GM23248 (cell line): Measurements from ENCODE around the gene SH3BP2.

Experiments
- EZH2 ChIP-seq: fragments of 200-600 bp; sonication (generic); IDR thresholded peaks from 2 replicates; pipeline ENCODE4 v1.6.1; 2018; ENCODE audit warnings: antibody characterized with exemption, mild to moderate bottlenecking; ENCODE audit not compliant: insufficient read depth, poor library complexity, severe bottlenecking
- EZH2phosphoT487 ChIP-seq: fragments of 200-600 bp; sonication (generic); IDR thresholded peaks from 2 replicates; pipeline ENCODE4 v1.6.1; 2018; ENCODE audit warnings: antibody characterized with exemption, moderate library complexity, mild to moderate bottlenecking, low read depth; ENCODE audit not compliant: insufficient read depth

DNA sequence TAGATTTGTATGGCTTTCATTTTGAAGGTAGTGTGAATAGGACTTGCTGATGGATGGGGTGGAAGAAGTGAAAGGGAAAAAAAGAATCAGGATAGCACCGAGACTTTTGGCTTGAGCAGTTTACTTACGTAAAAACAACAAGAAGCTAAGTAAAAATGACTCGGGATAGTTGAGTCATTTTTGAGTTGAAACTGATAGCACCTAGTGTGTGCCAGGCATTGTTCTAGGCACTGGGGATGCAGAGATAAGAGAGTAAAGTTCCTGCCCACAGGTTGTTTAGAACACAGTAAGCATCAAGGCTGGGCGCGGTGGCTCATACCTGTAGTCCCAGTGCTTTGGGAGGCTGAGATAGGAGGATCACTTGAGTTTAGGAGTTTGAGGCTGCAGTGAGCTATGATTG lies 85.5 kb downstream of the SH3BP2 start:
- no peak for TF ChIP-seq EZH2
- TF ChIP-seq EZH2phosphoT487, result no peak
